NK-92 treated with Interleukin-12 subunit alpha and Interleukin-12 subunit beta, amount 100 ng/mL, for 24 hours (cell line): ENCODE data around the gene ATG2A.

Source experiments
- DNase-seq: peaks from one replicate; lab custom pipeline; 2025; lab: John Stamatoyannopoulos, UW

ATG2A gene

DNA sequence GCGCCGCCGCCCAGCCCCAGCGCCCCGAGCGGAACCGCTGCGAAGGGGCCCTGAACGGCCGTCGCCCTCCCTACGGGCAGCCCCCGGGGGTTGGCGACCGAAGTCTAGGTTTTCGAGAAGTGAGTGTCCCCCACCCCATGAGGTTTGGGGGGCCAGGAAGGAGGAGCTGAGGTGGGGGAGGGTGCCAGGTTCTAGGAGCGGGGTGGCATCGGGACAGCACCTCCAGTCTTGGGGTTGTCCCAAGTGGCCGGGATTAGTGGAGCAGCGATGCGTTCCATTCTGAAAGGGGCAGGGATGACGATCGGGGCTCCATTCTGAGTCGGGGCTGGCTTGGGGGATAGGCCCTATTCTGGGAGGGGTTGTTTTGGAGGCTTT, 7.9 kb upstream of the ATG2A start:
- DNase-seq: no peak

DNA sequence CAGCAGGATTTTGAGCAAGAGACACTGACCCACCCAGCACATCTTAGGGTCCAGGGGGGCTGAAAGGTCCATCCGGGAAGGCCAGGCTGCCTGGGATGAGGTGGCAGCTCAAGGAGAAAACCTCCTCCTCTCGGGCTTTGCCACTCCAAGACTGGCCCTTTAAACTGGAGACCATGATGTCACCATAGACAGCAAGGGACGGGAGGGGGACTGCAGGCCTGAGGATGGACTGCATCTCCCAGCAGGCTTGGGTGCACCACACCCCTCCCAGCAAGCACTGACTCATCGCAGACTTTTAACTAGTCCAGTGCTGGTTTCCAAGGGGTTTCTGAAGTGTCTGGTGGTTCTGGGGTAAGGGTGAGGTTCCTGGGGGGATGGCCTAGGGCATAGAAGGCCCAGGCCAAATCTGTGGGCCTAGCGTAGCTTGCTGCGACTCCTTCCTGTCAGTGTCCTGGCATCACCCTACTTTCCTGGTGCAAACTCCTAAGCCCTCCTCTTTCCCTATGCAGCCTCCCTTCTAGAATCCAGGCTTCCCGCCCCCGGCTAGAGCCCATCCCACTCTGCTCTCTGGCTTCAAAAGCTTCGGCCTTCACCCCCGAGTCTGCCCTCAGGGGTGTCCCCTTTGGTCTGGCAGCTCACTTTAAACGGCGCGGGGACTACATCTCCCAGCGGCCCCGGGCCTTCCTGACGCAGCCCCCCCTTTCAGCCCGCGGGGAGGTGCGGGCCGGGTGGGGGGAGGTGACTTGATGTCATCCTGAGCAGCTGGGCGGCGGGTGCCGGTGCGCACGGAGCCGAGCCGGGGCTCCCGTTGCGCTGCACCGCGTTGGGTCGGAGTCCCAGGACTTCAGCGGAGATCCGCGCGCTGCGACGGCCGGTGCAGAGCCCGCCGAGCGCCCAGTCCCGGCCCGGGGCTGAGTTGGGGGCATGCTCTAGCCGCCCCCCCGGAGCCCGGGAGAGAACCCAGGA, 7.2 kb upstream of the ATG2A start, which contains the start of gene PPP2R5B:
TSS of gene PPP2R5B (plus strand) at position 746 of the 966 bp plus-strand sequence. CDS start 1,046 bp downstream, outside the sequence.
- peak; percentile 85 for DNase-seq

DNA sequence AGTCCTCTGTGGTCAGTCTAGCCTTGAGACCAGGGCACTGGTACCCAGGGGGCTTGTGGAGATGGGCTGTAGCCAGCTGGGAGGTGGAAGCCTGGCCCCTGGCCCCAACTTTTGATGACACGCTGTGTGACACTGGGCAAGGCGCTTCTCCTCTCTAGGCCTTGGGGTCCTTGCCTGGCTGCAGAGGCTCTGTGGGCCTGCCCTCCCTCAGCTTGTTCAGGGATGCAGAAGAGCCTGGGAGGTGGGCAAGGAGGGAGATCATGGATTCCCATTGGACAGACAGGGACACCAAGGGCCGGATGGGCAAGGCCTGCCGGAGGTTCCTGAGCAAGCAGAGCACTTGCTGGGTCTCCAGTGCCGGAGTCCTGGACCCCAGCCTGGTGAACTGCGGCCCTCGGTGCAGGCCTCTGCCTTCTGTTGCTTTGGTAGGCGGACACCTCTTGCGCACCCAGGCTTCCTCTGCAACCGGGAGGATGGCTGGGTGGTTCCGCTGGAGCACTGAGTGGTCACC, 6.2 kb upstream of the ATG2A start:
- DNase-seq: no peak

DNA sequence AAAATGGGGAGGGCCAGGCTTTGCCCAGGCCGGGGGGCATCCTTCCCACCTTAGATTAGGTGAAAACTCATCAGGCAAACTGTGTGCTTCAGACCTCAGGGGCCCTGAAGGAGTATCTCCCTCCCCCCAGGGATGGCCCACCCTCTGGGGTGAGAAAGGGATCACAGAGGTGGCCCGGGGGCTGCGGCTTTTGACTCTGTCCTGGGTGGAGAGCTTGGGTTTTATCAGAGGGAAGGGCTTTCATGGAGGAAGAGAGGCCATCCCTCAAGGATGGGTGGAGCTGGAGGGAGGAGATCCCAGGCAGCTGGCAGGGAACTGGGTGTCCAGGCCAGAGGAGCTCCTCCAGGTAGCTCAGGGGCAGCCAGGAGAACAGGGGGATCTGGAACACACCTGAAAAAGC, 4.4 kb upstream of the ATG2A start:
- no peak for DNase-seq

DNA sequence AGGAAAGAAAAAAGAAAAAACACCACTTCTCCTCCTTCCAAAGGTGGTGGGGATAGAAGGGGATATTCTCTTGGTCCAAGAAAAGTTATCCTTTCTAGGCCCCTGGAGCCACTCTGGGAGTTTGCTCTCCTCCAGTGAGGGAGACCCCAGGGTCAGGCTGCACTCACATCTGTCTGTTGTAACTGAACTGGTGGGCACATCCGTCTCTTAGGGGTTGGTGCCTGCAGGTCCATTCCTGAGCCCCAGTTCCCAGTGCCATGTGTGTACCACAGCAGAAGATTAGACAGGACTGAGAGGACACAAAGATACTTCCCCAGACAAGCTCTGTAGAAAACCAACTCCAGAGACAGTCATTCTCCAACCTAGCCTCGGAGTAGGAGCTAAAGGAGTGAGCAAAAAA, 3.1 kb upstream of the ATG2A start:
- no peak for DNase-seq

DNA sequence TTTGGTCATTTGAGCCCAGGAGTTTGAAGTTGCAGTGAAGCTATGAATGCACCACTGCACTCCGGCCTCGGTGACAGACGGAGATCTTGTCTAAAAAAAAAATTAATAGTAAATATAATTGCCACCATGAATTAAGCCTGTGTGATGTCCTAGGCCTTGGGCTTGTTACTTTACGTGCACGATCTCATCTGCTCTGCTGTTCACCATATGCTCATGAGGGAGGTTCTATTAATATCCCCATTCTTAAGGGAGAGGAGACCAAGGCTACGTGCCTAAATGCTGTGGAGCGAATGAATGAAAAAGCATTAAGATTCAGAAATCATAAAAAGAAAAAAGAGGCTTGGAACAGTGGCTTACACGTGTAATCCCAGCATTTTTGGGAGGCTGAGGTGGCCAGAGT, 2.6 kb upstream of the ATG2A start:
- DNase-seq: no peak

DNA sequence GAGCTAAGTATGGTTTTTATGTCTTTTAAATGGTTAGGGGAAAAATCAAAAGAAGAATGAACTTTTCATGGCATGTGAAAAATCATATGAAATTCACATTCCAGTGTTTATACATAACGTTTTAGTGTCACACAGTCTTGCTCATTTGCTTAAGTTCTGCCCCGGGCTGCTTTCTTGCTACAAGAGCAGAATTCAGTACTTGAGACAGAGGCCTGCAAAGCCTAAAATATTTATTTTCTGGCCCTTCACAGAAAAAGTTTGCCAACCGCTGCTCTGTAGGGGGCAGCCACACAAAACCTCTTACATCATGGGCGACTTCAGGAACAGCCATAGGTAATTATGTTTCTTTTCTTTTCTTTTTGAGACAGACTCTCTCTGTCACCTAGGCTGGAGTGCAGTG, 1.0 kb upstream of the ATG2A start:
- no peak for DNase-seq

DNA sequence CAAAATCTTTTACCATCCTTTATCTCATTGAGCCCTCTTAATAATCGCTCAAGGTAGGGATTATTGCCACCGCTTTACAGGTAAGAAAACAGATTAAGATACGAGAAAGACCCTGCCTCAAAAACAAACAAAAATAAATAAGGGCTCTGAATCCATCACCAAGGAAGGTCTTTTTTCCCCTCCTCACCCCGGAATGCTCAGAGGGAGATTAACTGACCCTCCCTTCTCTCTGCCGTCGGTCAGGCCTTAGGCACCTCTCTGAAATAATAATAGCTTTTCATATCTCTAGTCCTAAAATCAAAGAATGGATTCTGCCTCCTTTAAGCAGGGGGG, 620 bp upstream of the ATG2A start:
- DNase-seq: no peak

DNA sequence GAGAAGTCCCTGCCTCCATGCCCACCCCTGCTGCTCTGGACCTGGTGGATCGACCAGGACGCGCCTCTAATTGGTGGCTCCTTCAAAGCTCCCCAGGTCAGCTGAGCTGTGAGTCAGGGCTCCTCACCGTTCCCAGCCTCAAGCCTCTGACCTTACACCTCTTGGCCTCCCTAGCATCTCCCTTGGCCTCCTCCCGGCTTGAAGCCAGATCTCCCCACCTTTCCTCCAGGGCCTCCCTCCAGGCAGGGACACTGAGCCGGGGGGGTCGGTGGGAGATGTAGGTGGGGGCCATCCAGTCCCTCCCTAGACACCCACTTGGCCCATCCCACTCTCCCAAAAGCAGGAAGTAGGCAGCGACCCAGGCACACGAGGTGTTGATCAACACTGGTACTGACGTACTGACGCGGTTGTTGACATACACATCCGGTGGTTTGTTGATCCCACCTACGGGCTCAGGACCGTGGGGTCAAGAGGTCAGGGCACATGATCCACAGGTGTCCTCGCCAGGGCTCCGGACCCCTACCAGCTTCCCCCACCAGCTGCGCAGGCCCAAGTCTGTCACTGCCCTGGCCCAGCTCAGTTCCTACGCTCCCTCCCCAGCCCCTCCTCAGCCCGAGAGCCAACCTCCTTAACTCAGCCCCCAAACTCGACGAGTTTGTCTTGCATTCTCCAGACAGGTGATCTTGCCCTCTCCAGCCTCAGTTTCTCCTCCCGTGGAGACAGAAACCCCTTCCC, 802 bp downstream of the ATG2A start:
- DNase-seq: no peak

DNA sequence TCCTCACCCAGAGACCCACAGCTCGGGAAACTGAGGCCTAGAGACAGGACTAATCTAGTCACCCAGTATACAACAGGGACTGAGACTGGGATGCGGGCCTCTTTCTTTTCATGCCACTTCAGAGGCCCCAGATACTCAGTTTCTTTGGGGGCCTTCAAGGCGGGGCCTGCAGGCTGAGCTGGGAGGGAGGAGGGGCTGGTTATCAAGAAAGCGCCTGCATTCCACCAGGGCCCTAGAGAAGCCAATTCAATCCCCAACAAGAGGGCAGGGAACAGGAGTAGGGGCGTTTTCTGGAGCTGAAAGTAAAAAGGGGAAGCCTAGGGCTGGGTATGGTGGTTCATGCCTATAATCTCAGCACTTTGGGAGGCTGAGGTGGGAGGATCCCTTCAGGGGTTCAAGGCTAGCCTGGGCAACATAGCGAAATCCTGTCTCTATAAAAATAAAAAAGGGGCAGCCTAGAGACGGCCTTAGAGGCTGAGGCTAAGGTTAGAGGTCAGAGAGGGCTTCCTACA, 1.6 kb downstream of the ATG2A start:
- no peak for DNase-seq

DNA sequence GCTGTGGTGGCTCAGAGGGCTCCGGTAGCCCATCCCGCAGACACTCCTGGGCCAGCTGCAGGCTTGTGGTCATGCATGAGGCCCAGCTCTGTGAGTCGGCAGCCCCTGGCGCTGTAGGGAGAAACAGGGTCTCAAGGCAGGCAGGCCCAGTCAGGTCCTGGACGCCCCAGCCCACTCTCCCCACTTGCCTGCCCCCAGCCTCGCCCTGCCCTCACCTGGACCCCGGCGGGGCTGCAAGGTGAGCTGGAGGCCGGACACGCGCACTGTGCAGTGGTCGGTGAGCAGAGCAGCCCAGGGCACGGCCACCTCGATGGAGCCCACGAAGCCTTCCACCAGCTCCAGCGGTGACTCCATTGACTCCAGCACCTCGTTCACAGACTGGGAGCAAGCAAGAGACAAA, 2.9 kb downstream of the ATG2A start:
- DNase-seq: no peak

DNA sequence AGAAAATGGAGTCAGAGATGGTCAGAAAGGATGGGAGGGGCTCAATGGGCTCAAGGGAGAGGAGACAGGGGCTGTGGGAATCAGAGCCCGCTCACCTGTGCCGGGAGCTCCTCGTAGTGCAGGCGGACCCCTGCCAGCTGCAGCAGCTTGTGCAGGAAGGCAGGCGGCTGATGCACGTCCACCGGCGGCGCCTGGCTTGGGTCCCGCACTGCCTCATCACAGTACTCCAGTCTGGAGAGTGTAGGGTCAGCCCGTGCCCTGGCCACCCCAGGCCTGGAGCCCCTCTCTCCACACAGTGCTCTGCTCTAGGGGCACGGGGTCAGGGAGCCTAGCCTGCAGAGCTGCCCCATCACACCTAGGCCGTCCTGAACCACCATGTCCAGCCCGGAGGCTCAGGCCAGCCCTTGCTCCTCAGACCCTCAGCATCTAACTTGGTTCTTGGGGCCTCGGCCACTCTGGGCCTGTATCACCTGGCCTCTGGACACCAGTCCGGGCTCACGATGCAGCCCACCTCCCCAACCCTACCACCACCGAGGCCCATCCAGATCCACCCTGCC, 3.8 kb downstream of the ATG2A start:
- DNase-seq: no peak

DNA sequence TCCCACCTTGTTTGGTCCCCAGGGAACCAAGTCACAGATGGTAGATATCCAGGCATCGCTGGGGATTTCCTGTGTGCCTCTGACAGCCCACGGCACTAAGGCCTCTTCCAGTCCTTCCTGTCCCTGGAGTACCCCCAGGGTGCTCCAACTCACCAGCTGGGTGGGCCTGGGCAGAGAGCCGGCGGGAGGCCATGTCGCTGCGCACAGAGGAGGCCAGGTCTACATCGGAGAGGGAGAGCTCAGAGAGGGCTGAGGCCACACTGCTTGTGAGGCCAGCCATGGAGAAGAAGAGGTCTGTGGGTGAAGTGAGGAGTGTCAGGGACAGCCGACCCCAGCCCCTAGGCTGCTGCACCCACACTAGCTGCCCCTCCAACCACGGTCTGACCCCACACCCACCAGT, 5.3 kb downstream of the ATG2A start:
- no peak for DNase-seq

DNA sequence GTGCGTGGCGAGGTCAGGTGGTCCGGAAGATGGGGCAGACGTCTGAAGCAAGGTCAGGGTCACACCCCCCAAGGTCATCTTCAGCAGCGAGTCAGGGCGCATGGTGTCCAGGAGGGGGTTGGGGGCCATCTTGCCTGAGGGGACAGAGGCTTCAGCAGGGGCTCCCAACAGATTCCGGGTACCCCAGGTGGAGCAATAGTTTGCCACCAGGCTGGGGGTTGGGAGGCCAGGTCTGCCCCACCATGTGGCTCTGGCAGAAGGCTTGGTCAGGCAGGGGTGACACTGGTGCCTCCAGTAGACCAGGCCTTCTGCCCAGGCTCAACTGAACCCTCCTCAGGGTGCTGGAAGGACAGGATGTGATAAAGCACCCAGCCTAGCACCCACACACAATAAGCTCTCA, 5.9 kb downstream of the ATG2A start:
- no peak for DNase-seq

DNA sequence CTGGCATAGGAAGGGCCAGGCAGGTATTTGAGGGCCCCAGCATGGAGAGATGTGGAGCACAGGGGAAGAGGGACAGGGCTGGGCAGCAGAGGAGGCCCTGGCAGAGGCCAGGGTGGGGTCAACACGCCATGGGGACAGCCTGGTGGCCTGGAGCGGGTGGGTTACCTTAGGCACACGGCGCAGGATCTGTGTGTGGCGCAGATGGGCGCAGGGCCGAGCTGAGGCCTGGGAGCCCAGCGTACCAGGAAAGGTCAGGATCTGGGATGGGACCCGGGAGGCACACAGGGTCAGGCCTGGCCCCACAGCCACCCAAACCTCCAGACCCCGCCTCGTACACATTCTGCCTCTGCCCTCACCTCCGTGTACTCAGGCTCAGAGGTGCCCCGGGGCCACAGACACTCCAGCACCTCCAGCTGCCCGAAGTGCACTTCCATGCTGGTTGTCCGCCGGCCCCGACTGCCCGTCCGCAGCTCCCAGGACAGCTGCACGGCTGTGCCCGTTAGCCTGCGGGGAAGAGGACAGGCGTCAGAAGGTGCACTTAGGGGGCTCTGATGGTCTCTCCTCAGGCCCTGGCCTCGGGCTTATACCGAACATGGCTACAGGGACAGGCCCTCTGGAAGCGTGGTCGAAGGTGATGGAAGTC, 6.4 kb downstream of the ATG2A start:
- DNase-seq: no peak

DNA sequence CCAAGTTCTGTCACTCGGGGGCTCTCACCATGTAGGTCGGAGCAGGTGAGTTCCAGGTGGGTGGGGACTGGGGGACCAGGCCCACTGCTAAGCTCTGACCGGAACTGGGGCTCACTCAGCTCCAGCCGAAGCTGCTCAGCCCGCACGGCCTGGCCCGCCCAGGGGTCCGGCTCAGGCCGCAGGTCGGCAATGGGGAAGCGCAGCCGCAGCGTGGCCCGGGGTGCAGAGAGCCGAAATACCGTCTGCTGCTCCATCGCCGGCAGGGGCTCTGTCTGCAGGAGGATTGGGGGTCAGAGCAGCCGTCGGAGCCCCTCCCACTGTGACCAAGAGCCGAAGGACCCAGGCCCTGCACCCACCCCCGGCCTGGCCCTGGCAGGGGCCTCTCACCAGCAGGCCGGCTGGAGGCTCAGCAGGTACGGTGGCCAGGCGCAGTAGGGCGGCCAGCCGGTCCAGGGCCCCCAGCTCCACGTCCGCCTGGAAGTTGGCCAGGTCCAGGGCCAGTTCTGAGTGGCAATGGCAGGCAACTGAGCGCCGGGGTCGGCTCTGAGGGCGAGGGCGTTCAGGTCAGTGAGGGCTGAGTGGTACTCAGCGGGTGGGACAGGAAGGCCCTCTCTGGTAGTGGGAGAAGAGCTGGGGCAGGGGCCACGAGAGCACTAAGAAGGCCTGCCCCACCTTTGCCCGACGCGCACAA, 7.2 kb downstream of the ATG2A start:
- DNase-seq: no peak

DNA sequence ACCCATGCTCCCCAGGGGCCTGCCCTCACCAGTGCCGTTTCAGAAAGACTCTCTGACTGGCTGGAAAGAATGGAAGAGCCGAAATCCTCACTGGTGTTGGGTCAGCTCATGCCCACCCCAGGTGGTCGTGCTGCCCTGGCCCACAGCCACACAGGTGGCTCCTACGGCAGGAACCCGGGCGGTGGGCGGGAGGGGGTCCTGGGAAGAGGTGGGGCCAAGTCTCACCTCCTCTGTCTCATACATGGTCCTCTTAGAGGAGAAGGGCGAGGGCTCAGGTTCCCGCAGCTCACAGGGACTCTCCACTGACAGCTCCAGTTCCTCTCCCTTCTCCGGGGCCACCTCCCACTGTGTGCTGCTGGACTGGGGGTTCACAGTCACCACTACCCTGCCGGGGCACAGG, 8.2 kb downstream of the ATG2A start:
- DNase-seq: no peak

DNA sequence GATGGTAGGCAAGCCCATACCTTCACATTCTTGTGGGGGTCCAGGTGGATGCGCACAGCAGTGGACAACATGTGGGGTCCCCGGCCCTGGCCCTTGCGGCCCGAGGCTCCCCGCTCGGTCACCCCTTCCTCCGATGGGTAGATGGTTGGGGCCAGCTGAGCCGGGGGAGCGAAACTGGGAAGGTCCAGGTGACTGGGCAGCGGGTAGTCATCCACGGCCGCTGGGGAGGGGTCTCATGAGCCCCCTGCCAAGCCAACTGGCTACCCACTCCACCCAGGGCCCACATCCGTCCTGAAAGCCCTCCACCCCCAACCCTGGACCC, 10.7 kb downstream of the ATG2A start:
- DNase-seq: no peak

DNA sequence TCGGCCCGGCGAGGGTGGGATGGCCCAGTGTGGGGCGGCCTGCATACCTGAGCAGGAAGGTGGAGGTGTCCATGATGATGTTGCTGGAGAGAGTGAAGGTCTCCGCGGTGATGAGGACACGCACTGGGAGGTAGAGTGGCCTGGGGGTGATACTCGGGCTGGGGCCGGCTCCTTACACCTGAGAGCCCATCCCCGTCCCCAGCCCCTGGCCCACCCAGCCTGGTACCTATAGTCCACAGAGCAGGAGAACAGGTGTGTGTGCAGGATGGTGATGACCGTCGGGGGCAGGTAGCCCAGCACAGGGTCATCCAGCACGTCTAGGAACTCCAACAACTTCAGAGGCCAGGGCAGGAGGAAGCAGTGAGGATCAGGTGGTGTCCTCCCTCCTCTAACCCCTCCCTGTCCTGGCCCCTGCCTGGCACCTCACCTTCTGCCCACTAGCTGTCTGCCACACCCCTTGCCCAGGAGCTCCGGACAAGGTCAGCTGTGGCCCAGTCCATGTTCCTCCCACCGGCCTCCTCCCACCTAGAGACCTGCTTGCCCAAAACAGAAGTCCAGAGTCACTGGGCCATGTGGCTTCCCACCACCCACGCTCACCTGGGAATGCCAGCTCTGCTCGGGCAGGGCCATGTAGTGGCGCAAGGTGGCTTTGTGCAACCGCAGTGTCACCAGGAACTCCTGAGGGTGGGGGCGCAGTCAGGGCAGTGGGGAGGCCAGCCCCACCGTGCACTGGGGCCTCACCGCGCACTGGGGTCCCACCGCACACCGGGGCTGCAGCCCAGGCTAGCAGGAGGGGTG, 11.3 kb downstream of the ATG2A start:
- no peak for DNase-seq

DNA sequence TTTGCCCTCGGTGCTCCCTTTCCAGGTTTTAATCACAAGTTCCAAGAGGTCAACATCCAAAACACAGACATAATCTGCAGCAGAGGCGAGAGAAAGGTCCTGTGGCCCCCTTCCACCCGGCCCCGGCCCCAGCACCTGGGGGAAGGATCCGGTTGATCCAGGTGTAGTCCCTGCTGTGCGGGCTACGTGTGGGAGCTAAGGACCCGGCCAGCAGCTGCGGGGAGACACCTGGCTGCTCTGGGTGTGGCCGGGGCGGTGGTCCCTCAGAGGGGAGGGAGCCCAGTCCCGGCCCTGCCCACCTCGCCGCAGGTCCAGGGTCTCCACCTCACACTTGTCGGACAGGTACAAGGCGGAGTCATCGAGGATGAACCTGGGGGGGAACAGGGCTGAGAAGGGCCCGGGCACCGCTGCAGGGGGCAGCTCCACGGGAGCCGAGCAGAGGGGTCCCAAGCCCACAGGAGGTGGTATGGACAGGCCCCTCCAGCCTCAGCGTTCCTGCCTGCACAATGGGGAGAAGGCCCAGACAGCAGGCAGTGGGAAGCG, 13.6 kb downstream of the ATG2A start:
- no peak for DNase-seq
